GM19239 (cell line): ENCODE measurements around the gene DNMT3A.

ENCODE experiments used
- DNase-seq: peaks from one replicate; pipeline ENCODE4 v3.0.0; 2011; ENCODE audit warnings: low spot score; ENCODE audit not compliant: insufficient read length
- FAIRE-seq: peaks from 2 replicates; lab custom pipeline; 2011; peaks lifted over from hg19 to GRCh38; lab: Jason Lieb, UNC

Gene DNMT3A

DNA sequence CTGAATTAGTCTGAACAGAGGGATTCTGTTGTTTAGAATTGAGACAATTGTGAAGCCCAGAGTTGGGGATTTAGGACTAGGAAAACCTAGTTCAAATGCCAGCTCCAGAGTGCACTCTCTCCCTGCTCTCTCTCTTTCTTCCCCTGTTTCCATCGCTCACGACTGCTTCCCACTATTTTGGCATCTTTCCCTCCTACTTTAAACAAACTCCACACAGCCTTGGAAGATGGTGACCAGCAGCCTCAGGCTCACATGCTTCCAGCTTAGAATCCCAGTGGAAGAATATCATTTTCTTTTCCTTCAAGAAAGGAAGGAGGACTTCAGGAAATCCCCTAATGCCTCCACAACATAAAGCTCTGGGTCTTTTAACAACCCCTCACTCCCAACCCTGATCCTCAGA is 6.1 kb upstream of the DNMT3A start:
- no peak for FAIRE-seq
- DNase-seq, result no peak

GRCh38 chr2:25347205-25347815 is 5.6 kb upstream of the DNMT3A start:
- no peak for DNase-seq
- FAIRE-seq, result no peak

GRCh38 chr2:25343187-25343825 is 1.6 kb upstream of the DNMT3A start:
- no peak for FAIRE-seq

GRCh38 chr2:25342372-25343186 is 854 bp upstream of the DNMT3A start:
- FAIRE-seq, result peak; percentile 86
- peak; percentile 96 for DNase-seq

More at GRCh38 chr2:25343187-25343825, 1.6 kb upstream of the DNMT3A start:
- DNase-seq, result no peak

GRCh38 chr2:25341011-25341727 is 556 bp downstream of the DNMT3A start:
- FAIRE-seq, result no peak
- peak; percentile 75 for DNase-seq

- no peak for FAIRE-seq
- no peak for DNase-seq
Observed at GRCh38 chr2:25340181-25340921, 1.4 kb downstream of the DNMT3A start.

- no peak for DNase-seq
- no peak for FAIRE-seq
Observed at GRCh38 chr2:25339791-25340180, 1.9 kb downstream of the DNMT3A start.

- DNase-seq (no peak), FAIRE-seq (no peak)
Observed at GRCh38 chr2:25339211-25339674, 2.5 kb downstream of the DNMT3A start.

DNA sequence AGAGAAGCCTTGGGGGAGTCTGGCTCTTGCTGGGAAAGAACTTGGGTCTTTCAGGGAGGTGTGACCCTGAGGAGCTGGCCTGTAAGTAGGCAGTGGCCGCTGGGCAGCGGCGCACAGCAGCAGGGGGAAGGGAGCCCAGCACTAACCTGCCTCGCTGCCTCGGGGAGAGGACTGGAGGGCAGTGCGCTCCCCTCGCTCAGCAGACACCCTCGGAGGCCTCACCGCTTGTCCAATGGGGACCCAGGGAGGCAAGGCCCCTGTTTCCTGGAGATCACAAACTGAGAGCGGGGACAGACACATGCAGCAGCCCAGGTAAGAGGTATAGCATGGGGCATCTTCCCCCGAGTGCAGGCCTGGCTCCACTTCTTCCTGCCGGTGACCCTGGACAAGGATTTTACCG is 3.3 kb downstream of the DNMT3A start:
- FAIRE-seq (no peak), DNase-seq (no peak)

GRCh38 chr2:25337891-25338290 is 3.8 kb downstream of the DNMT3A start:
- FAIRE-seq (no peak), DNase-seq (no peak)

- FAIRE-seq (no peak), DNase-seq (no peak)
Observed at GRCh38 chr2:25337276-25337675, 4.4 kb downstream of the DNMT3A start.

- DNase-seq (no peak), FAIRE-seq (no peak)
Observed at GRCh38 chr2:25336383-25336841, 5.3 kb downstream of the DNMT3A start.

- DNase-seq (no peak), FAIRE-seq (no peak)
Observed at GRCh38 chr2:25335971-25336370, 5.8 kb downstream of the DNMT3A start.

DNA sequence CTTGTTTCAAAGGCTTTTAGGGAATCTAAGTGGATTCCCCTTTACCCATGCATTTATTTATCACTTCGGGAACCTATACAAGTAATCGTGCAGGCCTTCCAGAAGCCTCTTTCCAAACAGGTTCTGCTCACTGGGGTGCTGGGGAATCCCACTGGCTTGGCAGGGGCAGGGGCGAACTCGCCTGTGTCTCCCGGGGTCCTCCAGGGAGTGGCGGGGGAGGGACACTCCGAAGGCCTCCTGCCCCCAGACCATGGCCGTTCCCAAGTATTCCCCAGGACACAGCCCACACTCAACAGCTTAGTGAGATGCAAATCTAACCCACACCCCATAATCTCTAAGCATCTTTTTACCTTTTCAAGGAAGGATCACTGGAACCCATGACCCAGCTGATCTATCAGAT is 6.5 kb downstream of the DNMT3A start:
- FAIRE-seq (no peak), DNase-seq (no peak)

DNA sequence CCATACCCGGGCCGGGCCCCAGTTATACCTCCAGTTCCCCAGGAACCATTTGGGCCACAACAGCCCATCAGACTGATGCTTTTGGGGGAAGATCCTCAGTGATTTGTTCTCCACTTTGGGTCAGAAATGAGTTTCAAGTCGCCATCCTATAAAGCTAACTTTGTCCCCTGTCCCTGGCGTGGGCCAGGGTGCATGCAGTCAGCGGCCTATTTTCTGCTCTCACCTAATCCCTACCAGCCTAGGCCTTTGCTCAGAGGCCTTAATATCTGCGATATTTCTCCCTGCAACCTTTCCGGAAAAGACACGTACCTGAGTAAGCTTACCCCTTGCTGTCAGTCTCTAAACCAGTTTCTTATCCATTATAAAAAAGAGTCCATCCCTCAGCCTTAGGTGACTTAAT is 7.2 kb downstream of the DNMT3A start:
- FAIRE-seq, result no peak
- no peak for DNase-seq

DNA sequence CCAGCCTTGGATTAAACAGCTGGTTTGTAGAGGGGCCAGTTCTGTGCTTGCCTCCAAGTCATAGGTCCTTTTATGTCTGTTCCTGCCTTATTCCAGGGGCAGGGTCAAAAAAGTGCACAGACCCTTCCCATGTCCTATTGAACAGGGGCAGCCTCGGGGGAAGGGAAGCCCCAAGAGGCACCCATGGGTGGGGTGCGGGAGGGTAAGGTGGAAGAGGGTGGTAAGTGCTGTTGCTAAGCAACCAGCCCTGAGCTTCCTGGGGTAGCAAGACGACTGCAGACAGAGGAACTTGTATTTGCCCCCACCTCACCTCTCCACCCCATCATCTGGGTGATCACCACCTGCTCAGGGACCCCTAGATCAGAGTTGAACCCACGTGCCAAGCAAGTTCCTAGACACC is 7.7 kb downstream of the DNMT3A start:
- no peak for DNase-seq
- no peak for FAIRE-seq

- DNase-seq (no peak), FAIRE-seq (no peak)
Observed at GRCh38 chr2:25332571-25332970, 9.2 kb downstream of the DNMT3A start.

DNA sequence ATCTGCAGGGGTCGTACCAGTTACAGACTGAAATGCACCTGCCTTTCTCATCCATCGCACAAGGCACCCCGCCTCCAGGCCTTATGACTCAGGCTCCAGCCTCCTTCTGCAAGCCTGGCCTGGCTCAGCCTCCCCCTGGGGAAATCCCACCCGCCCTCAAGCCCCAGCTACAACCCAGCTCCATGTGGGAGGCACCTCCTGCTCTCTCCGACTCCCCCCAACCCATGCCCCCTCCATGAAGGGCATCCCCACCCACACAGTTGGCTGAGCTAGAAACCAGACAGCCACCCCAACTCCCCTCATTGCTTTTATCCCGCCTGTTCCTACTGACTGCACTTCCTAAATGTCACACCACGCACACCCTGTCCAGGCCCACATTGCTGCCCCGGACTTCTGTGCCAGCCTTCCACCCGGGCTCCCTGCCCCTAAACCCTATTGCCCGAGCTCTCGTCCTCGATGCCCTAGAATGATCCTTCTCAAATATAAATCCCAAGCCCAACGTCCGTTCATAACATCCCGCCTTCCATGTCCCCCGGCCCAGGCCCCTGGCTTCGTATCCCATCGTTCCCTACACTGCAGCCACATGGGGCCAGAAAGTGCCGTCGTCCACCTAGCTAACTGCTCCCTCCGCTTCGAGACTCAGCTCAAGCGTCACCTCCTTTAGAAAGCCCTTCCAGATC is 9.9 kb downstream of the DNMT3A start:
- DNase-seq, result no peak
- FAIRE-seq, result no peak

DNA sequence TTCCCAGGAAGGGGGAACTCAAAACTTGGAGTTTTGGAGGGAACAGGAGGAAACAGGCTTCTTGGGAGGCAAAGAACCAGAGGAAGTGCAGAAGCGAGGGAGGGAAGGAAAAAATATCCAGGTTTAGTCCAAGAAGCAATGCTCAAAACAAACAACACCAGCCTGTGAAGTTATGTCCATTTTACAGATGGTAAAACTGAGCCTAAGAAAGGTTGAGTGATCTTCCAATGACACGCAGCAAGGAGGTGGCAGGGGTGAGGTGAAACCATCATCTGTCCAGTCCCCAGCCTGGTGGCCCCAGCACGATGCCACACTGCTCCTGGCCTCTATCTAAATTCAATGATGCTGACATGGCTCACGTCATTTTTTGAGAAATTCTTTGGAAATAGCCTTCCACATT is 10.8 kb downstream of the DNMT3A start:
- DNase-seq, result no peak
- FAIRE-seq, result no peak
